ENCODE measurements around the gene USP33.
A peak's percentile ranks its signal among the peaks of the same experiment; 100 is the strongest.
"Not testable (repeated sequence)": the region's sequence is repeated elsewhere in the genome, so short reads cannot be mapped to it uniquely, and the experiment has no call there.

Gene USP33

DNA sequence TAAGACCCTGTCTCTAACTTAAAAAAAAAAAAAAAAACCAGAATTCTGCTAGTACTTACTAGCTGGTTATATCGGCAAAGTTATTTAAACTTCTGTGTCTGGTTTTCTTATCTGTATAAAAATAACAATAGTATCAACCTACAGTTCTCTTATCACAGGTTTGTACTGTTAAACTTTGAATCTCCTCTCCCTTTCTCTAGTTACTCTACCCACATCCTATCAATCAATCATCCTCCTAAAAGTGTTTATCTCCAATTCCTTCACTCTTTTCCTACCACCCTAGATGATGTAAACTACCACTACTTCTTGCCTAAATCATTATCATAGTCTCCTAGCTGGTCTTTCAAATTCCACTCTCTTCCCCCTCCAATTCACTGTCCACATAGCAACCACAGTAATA lies 27.6 kb downstream of the USP33 start:
- DNase-seq = no peak

DNA sequence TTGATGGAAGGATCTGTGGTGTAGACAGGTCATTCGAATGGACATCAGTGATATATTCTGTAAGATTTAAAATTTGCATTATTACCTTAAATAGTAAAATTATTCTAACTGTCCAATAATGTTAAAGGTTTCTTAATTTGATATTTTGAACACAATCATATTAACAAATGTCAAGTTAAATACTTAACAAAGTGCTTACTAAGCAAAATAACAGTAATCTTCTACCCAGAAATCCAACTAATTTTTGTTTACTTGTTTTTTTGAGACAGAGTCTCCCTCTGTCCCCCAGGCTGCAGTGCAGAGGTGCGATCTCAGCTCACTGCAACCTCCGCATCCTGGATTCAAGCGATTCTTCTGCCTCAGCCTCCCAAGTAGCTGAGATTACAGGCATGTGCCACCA lies 33.9 kb downstream of the USP33 start:
- no peak for DNase-seq

DNA sequence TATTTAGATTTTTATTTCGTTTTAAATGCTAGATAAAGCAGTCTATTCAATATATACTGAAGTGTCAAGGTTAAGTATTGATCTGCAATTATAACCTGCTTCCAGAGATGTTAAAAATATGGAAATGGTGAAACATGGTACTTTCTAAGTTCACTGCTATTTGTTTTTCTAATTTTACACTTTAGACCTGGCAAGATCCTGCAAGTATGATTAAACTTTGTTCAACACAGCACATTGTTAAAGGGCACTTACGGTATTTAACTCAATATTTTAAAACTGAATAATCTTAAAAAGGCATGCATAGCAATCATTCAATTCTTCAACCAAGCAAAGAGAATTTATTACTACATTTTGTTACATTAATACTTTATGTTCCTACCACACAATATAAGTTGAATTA lies 41.5 kb downstream of the USP33 start:
- DNase-seq = no peak

DNA sequence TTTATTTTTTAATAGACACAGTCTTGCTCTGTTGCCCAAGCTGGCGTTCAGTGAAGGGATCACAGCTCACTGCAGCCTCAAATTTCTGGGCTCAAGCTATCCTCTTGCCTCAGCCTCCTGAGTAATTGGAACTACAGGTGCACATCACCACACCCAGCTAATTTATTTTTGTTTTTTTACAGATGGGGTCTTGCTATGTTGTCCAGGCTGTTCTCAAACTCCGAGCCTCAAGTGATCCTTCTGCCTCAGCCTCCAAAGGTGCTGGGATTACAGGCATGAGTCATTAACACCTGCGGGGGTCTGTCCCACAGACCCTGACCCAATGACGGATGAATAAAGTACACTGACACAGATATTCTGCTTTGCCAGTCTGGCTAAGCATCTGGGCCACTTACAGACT lies 43.6 kb downstream of the USP33 start:
- no peak for DNase-seq

DNA sequence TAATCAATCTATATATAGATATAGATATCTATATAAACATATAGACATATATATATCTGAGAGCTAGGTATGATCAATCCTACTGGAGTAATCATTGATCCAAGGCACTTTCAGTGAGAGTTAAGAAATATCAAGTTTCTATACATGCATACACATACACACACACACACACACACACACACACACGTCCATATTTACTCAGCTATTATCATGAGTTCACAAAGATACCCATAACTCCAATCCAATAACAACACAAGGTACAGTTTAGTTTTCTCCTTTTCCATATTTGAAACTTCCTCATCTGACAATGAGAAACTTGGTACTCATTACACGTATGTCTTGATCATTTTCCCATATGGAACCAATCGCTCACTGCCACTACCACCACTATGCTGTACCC lies 49.9 kb downstream of the USP33 start:
- DNase-seq = no peak

DNA sequence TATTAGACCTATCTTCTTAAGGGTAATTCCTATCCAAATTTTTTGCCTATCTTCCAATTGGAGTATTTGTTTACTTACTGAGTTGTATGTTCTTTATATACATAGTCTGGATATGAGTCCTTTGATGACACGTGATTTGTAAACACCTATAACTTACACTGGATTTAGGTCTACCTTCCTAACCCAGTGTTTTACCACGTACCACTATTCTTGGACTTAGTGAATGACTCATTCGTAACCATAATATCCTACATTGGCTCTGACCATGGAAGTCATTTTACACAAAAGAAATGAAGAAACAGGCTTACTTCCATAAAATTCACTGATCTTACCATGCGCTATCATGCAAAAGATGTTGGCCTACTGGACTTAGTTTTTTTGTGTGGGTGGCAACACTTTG lies 53.3 kb downstream of the USP33 start:
- DNase-seq = no peak

DNA sequence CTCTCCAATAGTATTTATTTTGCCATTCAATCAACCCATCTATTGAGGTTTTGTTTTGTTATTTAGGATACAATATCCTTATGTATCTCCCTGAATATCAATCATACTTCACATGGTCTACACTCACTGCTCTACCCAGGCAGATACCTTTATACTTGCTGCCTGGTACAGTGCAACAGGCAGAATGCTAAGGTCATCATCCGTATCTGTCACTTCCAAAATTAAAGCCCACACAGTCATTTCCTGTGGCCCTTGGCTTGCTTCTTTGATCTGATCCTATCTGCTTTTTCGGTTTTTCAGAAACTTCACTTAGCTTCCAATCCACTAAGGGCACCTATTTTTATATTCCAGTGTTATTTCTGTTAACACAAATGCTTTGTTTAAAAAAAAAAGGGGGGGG lies 54.9 kb downstream of the USP33 start:
- DNase-seq = no peak

DNA sequence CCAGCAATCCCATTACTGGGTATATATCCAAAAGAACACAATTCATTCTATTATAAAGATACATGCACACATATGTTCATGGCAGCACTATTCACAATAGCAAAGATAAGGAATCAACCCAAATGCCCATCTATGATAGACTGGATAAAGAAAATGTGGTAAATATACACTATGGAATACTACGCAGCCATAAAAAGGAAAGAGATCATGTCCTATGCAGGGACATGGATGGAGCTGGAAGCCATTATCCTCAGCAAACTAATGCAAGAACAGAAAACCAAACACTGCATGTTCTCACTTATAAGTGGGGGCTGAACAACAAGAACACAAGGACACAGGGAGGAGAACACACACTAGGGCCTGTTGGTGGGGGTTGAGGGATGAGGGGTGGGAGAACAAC lies 60.0 kb downstream of the USP33 start:
- DNase-seq = not testable (repeated sequence)

DNA sequence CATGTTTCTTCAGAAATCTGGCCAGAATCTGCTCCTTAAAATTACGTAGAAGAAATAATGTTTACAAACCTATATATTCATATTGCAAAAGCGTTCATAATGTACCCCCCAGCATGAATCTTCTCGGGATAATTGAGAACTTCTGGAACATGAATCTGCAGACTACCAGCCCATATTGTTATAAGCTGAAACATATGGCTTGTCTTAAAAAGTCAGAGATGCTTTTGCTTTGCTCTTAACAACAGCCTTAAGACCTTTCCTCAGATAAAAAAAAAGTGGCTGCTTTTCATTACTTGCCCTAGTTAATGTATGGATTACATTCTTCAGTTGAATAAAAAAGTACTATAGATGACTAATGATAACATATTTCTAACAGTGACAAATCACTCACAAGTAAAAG lies 62.2 kb downstream of the USP33 start:
- no peak for DNase-seq

DNA sequence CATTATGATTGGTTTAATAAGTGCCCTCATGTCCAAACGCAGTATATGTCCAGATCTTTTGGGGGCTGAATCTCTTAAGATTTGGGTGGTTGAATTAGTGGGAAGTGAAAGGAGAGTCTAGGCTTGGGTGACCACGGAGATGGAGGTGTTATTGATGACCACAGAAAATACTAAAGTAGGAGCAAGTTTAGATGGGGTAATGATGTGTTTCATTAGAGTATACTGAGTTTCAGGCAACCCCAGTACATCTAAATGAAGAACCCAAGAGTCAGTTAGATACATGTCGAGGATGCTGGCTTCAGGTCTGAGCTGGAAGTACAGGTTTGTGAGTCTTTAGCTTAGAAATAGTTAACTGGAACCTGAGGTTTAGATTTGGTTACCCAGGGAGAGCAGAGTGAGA lies 70.7 kb downstream of the USP33 start:
- DNase-seq = no peak

DNA sequence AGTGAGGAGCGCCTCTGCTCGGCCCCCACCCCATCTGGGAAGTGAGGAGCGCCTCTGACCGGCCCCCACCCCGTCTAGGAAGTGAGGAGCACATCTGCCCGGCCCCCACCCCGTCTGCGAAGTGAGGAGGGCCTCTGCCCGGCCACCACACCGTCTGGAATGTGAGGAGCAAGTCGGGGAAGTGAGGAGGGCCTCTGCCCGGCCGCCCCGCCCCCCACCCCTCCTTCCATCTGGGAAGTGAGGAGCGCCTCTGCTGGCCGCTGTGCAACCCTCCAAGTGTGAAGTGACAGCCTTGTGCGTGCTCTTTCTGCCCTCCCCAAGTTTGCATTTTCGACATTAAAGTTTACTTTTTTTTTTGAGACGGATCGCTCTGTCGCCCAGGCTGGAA lies 72.1 kb downstream of the USP33 start:
- no peak for DNase-seq

DNA sequence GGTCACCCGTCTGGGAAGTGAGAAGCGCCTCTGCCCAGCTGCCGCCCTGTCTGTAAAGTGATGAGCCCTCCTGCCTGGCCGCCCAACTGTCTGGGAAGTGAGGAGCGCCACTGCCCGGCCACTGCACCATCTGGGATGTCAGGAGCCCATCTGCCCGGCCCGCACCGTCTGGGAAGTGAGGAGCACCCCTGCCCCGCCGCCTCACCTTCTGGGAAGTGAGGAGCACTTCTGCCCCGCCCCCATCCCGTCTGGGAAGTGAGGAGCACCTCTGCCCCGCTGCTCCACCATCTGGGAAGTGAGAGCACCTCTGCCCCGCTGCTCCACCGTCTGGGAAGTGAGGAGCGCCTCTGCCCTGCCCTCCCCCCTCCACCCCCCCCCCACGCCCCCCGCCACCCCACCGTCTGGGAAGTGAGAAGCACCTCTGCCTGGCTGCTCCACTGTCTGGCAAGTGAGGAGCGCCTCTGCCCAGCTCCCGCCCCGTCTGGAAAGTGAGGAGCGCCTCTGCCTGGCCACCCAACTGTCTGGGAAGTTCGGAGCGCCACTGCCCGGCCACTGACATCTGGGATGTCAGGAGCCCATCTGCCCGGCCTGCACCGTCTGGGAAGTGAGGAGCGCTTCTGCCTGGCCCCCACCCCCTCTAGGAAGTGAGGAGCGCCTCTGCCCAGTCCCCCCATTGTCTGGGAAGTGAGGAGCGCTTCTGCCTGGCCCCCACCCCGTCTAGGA lies 72.7 kb downstream of the USP33 start:
- DNase-seq = no peak

DNA sequence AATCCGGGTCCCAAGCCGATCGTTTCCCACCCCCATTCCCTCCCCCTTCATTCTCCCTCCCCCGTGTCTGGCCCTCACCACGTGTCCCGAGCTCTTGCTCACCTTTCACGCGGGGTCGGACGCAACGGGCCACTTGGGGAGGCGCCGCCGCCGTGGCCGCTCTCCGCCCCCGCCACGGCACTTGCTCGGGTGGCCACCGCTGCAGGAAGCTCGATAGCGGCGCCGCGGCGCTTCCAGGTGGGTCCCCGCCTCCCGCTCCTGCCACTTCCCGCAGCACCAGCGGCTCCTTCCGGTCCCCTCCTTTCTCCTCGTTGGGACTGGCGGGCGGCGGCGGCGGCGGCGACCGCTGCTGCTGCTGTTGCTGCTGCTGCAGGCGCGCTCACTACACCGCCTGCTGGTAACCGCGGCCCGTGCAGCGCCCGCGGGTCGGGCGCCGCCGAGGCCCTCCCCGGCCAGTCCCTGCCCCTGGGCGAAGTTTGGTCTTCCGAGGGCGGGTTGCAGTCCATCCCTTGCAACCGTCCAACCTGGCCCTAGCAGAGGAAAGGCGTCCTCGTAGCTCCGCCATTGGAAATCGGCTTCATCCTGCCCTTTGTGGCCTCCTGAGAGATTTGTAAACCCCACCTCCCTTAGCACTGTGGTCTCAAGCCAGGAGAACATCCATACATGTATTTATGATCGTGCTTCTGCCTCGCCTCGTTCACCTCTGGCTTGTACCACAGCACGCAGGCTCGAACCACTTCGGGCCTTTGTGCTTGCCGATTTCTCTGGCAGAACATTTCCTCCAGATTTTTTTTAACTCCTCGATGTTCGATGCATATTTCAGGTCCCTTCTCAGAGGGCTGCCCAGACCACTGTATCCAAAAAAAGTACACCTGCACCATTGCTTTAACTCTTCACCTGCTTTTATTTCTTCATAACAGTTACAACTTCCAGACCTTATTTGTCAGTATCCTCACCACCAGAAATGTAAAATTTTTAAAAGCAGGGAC lies 76.2 kb downstream of the USP33 start:
- DNase-seq = peak; percentile 89

DNA sequence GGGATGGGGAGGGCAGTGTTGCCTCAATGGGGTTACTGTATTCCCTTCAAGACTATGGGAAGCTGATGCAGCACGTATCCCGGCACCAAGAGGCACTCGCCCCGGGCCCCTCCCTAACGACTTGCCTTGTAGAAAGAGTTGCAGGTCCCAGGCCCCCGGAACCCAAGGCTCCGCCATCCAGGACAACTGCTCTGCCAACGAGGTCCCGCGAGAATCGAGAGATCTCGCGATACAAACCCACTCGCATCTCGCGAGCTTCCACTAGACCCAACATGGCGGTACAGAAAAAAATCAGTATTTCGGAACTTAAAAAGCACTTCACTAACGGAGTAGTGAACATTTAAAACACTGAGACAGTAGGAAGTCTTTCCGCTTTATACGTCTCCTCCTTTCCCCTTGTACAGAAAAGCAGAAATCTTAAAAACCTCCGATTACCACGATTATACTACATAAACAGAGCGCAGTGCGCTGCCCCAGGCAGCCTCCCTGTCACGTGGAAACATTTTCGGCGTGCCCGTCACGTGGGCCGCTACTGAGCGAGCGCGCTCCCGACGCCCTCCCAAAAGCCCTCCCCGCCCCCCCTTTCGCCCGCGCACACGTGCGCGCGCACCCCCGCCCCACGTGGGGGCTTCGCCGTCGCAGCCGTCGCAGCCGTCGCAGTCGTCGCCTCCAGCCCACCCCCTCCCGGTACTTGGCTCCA lies 77.0 kb downstream of the USP33 start, which contains the start of gene ZZZ3:
Gene ZZZ3, minus strand, starts transcription at position 199 of the 700 bp plus-strand sequence. CDS start 49,304 bp downstream, outside the sequence.
- DNase-seq = peak; percentile 93

DNA sequence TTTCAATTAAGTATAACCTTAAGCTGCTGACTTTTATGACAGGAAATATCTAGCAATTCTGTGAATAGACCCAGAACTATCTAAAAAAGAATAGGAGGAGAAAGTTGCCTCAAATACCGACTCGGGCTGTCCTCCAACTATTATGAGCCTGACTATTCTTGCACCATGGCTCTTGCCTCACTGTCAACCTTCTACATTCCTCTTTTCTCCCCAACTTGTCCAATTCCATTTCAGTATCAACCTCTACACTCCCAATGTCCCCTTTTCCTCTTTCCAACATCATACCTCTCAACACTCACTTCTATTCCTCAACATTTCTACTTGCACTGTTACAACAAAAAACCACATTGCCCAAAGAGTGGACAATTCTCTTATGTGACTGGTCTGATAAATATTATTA lies 79.5 kb downstream of the USP33 start:
- no peak for DNase-seq

DNA sequence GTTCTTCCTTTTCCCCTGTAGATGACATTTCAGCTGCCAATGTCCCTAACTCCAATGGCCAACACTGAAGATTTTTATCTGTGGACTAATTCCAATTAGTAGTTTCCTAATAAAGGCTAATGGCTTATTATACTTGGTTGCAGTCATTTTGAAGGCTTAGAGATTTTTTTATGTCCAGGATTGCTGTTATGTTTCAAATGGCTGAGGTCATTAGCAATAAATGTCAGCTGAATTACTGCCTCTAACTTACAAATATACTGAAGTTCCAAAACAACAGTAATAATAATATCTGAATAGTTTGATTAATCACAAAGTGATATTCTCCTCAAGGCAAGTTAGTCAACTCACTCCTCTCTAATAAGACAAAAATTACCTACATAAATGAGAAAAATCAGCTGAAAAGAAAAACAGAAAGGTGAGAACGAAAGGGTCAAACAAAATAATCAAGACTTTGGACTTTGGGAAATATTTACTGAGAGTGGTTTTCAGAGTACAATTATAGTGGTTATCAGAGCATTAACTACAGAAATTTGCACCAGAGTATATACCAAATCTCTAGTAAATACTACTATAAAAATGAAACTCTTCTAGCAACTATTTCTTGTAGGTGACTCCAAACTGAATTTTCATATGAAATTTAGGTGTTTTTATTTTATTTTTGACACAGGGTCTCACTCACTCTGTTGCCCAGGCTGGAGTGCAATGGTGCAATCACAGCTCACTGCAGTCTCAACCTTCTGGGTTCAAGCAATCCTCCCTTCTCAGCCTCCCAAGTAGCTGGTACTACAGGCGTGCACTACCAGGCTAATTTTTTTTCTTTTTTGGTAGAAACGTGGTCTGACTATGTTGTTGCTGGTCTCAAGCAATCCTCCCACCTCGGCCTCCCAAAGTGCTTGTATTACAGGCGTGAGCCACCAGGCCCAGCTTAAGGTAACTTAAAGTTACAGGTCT lies 80.7 kb downstream of the USP33 start:
- DNase-seq = no peak

DNA sequence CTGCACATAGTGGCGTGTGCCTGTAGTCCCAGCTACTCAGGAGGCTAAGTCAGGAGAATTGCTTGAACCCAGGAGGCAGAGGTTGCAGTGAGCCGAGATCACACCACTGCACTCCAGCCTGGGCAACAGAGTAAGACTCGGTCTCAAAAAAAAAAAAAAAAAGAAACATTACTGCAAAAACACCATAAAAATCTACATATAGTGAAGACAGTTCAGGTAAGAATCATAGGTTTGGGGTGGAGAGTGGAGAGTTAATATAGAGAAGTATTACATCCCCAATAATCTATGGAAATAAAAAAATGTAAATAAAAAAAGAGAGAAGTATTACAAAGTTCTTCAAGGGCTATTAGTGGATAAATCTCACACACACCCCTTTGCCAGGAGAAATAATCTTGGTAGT lies 84.8 kb downstream of the USP33 start:
- DNase-seq = not testable (repeated sequence)

DNA sequence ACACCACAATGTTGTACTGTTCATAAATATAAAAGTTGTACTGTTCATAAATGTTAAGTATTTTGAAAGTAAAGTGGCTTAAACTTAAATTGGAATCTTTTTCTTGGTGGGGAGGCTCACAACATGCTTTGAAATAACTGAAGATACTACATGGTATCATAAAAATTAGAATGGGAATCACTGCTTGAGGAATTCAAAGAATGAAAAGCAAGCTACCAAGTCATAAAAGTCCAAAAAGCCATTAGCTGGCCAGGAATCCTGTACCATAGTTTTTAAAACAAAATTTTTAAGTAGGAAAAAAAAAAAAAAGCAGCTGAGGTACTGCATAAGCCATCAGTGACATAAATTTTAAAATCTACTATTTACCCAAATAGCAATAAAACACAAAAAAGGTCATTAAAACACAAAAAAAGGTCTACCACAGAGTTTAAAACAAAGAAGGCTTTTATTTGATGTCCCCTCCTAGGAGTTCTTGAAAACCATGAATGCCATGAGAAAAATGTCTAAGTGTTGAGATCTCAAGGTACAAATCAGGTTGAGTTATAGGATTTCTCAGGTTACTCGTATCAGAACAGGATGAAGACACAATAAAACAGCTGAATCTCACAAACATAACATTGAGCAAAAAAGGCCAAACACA lies 85.8 kb downstream of the USP33 start:
- no peak for DNase-seq

DNA sequence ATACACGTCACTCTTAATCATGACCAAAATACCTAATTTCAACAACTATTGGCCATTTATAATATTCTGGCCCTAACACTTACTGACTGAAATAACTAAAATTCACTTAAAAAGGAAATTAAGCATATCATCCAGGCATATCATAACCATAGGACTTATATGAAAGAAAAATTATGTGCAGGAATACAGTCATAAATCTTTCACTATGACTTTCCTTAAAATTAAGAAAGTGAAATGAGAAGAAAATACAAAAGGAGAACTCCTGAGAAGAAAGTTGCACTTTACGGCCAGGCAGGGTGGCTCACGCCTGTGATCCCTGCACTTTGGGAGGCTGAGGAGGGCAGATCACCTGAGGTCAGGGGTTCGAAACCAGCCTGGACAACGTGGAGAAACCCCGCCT lies 86.6 kb downstream of the USP33 start:
- no peak for DNase-seq

DNA sequence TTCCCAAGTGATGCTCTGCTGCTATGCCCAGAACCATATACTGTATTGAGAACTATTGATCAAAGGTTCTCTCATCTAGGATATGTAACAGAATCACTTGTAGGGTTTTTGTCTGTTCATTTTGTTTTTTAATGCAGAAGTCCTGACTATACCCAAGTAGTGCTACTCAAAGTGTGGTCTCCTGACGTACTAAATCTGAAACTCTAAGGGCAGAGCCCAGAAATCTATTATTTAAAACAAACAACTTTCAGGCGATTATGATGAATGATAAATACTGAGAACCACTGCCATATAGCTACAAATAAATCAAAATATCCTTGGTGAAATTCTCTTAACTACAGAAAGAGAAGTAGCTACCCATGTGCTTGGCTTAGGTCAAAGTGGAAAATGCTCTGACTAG lies 87.3 kb downstream of the USP33 start:
- no peak for DNase-seq

DNA sequence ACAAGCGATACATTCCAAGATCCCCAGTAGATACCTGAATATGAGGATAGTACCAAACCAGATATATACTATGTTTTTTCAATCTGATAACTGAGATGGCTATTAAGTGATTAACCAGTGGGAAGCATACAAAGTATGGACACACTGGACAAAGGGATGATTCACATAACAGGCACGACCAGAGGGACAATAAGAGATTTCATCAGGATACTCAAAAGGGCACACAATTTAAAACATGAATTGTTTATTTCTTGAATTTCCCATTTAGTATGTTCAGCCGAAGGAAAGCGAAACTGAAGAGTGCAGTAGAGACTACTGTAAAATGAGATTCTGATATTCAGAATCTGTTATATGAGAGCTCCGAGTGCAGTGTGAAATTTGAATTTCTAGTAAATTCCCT lies 87.8 kb downstream of the USP33 start:
- DNase-seq = no peak

DNA sequence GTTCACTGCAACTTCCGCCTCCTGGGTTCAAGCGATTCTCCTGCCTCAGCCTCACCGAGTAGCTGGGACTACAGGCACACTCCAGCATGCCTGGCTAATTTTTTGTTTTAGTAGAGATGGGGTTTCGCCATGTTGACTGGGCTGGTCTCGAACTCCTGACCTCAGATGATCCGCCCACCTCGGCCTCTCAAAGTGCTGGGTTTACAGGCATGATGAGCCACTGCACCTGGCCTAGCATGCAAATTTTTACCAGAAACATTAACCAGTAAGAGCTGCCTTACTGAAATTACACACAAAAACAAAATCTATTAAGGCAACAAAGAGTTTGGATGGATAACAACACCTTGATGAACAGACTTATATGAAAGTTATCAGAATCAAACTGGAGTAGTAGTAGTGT lies 89.3 kb downstream of the USP33 start:
- no peak for DNase-seq
